NCI-H2171 (cell line): ENCODE data around the gene C5.
A peak's percentile ranks its signal among the peaks of the same experiment; 100 is the strongest.
"Not testable (repeated sequence)": the region's sequence is repeated elsewhere in the genome, so short reads cannot be mapped to it uniquely, and the experiment has no call there.

Source experiments
- DNase-seq: peaks from one replicate; lab custom pipeline; 2025; lab: John Stamatoyannopoulos, UW

The C5 gene

DNA sequence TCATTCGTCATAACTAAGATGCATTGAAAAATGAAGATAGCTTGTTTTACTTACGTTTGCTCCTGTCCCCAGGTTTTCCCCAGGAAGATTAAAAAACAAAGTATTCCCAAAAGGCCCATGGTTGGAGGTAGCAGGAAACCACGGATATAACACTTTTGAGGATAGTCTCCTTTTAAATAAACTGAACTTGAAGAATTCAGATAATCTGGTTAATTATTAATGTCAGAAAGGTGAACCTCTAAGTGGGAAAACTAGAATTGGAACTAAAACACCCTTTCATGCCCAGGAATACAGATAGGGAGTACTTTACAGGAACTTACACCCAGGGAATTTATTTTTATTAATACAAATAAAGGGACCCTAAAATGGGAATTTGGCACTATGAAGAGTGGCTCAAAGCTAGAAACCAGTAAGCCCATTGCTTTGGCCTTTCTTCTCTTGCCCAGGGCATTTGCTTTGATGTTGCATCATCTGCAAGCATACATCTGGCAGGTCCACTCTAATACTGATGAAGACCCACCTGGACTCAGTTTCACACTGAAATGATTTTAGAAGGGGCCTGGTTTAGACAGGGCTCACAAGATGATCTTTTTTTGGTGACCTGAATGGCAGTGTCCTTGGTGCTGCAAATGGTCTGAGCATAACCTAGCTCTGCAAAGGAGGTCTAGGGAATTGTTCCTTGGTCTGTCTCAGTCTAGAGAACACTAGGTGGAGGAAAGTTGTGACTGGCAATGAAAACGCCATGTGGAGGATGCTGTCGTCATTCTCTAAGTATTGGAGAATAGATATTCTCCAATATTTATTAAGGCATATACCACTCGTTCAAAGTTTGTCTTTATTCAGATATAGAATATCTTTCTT, at the start of gene C5:
C5 (minus strand) TSS at position 148 of the 861 bp plus-strand sequence; CDS start at position 119, 29 bp downstream.
- DNase-seq = no peak

GRCh38 chr9:121098567-121099198, 48.6 kb upstream of the C5 start:
- no peak for DNase-seq

GRCh38 chr9:121095057-121095456, 45.0 kb upstream of the C5 start:
- no peak for DNase-seq

DNA sequence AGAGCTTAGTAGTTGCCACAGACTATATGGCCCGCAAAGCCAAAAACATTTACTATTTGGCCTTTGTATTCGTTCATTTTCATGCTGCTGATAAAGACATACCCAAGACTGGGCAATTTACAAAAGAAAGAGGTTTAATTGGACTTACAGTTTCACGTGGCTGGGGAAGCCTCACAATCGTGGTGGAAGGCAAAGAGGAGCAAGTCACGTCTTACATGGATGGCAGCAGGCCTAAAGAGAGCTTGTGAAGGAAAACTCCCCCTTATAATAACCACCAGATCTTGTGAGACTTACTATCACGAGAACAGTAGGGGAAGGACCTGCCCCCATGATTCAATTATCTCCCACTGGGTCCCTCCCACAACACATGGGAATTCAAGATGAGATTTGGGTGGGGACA, 40.7 kb upstream of the C5 start:
- DNase-seq = not testable (repeated sequence)

- no peak for DNase-seq
These were observed 38.5 kb upstream of the C5 start for GRCh38 chr9:121088576-121088975.

DNA sequence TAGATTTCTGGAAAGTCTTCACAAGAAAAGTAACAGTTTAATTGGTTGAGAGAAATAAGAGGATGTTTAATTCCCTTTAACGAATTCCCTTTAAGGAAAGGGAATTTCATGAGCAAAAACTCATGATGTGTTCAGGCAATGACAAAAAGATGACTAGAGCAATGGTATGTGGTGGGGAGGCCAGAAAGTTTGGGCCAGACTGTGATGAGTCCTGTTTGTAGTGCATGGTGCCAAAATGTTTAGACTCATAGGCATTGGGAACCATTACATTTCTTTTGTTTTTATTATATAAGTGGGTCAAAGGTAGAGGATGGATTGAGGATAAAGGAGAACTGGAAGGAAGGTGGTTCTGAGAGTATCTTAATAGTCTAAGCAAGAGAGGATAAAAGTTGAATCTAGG, 35.6 kb upstream of the C5 start:
- no peak for DNase-seq

- DNase-seq = no peak
These were observed 32.0 kb upstream of the C5 start for GRCh38 chr9:121082075-121082474.

GRCh38 chr9:121075251-121076036, 25.4 kb upstream of the C5 start:
- DNase-seq = no peak

- peak; percentile 94 for DNase-seq
These were observed 24.5 kb upstream of the C5 start, which contains the start of gene CNTRL for GRCh38 chr9:121074370-121075250. TSS of gene CNTRL (plus strand) at chr9:121074955. CDS start at chr9:121088327, 13,372 bp downstream.

GRCh38 chr9:121073038-121073437, 23.0 kb upstream of the C5 start:
- DNase-seq = no peak

DNA sequence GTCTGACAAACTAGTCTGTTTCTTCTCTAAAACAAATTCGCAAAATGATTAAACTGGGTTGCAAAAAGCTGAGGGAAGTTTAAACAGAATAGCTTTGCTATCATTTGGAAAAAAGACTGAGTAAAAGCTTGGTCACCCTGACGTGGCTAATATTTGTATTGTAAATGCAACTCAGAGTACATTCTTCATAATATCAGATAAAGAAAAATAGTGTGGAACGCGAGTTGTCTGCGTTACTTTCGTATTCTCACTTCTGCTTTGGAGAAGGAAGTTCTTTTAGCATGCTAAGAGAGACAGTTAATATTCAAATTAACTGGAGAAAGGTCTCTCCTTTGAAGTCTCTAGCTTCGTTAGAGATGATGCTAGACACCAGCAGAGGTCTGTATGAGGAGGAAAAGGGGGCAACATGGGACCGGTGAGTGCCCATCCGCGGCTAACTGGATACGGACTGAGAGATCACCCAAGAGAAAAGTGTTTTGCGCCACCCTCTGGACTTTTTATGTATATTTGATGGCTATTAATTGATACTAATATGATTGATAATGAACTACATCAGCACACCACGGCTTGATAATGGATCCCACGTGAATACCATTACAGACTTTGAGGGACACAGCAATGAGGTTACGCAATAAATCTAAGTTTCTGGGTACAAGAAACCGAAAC, 21.8 kb upstream of the C5 start:
- no peak for DNase-seq

GRCh38 chr9:121071370-121071755, 21.3 kb upstream of the C5 start:
- no peak for DNase-seq

DNA sequence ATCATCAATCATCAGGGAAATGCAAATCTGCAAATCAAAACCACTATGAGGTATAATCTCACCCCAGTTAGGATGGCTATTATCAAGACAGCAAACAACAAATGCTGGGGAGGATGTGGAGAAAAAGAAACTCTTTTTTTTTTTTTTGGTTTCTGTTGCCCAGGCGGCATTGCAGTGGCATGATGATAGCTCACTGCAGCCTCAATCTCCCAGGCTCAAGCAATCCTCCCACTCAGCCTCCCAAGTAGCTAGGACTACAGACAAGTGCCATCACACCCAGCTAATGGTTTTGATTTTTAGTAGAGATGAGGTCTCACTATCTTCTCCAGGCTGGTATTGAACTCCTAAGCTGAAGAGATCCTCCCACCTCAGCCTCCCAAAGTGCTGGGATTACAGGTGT, 19.3 kb upstream of the C5 start:
- no peak for DNase-seq

DNA sequence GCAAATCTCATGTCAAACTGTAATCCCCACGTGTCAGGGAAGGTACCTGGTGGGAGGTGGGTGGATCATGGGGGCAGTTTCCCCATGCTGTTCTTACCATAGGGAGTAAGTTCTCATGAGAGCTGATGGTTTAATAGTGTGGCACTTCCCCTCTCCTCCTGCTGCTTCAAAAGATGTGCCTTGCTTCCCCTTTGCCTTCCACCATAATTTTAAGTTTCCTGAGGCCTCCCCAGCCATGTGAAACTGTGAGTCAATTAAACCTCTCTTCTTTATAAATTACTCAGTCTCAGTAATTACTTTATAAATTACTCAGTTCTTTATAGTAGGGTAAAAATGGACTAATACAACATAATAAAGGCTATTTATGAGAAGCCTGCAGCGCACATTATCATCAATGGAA, 17.6 kb upstream of the C5 start:
- no peak for DNase-seq

- no peak for DNase-seq
These were observed 16.8 kb upstream of the C5 start for GRCh38 chr9:121066850-121067249.

GRCh38 chr9:121059998-121060636, 10.0 kb upstream of the C5 start:
- peak; percentile 78 for DNase-seq

DNA sequence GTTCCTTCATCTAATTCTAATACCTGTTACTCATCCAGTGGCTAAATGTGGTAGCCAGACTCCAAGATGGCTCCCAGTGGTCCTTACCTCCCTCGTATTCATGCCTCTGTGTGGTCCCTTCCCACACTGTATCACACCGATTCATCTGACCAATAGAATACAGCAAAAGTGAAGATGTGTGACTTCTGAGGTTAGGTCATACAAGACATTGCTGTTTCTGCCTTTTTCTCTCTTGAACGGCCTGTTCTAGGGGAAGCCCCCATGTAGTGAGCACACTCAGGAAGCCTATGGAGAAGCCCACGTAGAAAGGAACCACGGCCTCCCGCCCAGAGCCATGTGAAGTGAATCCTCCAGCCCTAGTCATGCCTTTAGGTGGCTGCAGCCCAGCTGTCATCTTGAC, 9.4 kb upstream of the C5 start:
- DNase-seq = no peak

DNA sequence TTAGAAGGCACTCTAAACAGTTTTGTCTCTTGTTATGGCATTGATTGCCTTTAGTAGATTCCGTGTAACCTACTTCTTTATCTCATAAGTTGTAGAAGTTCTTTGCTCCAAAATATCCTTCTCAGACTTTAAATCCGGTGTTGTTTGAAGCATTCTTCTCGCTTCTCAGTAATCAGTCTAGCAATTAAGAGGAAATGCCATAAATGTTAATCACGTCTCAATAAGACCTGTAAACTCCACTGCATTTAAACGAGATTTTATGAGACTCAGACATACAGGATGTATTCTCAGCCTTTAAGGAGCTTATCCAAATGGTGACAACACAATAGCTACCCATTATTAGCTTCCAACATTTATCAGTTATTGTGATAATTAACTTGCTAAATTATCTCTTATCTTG, 7.7 kb upstream of the C5 start:
- no peak for DNase-seq

- no peak for DNase-seq
These were observed 5.6 kb upstream of the C5 start for GRCh38 chr9:121055642-121056143.

- no peak for DNase-seq
These were observed 3.5 kb upstream of the C5 start for GRCh38 chr9:121053544-121053943.
